ENCODE measurements around the gene NSG1. TPM values are rescaled to one million over a fixed set of nuclear protein-coding genes. Genes with fewer than 3 reads are reported as not detected.

Gene NSG1
- polyA plus RNA-seq, 1 of the 3 experiments (the other 2 are of a cell fraction), result 11.4 TPM

DNA sequence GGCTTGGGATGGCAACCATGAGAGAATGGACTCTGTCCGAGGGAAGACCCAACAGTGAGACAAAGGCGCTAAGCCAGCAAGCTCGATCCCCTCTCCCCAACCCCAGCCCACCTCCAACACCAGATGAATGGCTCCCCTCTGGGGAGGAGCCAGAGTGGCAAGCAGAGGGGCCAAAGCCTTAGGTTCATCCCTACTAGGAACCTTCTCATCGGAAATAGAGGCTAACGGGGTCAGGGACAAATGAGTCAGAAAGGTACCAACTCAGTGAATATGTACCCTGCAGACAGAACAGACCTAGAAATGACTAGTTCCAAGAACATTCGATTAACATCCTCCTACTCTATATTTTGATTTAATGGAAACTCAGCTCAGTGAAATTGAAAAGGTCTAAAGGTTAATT lies 73.9 kb downstream of the NSG1 start:
- no peaks in the 10 kb centered on the region for H3K9me2 ChIP-seq
- peaks cover 9 to 32% of the 10 kb centered on the region in 2 experiments for H3K4me1 ChIP-seq (ENCODE audit: control insufficient read depth in 1 of 2, insufficient read depth in 2 of 2, low read depth in 1 of 2, low read length in 1 of 2)
- peaks cover 18% of the 10 kb centered on the region for H3F3A ChIP-seq (replicated peaks; ENCODE audit: insufficient read depth)
- no peak overlapping the region for H3K4me2 ChIP-seq
- H4K20me1 ChIP-seq (ENCODE audit: insufficient read depth), result no peaks in the 10 kb centered on the region
- WGBS (ENCODE audit: low lambda C conversion rate), result 68% methylated on average over 6 of the region's 6 CpGs
- no peak for DNase-seq
- H3K27ac ChIP-seq (ENCODE audit: low read depth in 2 of 2, low read length in 1 of 2), result peak overlapping the region in 1 of 2 experiments; percentile 90; a peak in 1 of 4 replicates
- H2AFZ ChIP-seq (ENCODE audit: low read depth), result no peak overlapping the region
- TF ChIP-seq, protein P1, sequence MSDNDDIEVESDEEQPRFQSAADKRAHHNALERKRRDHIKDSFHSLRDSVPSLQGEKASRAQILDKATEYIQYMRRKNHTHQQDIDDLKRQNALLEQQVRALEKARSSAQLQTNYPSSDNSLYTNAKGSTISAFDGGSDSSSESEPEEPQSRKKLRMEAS (IDR thresholded peaks at IDR 0.05; ENCODE audit: low read depth), result no peak
- TF ChIP-seq FOSL2 (IDR thresholded peaks at IDR 0.05; ENCODE audit: borderline replicate concordance, low read depth) (no peak), RCOR1 (IDR thresholded peaks at IDR 0.05; ENCODE audit: low read length) (no peak), SIN3A (IDR thresholded peaks at IDR 0.05; ENCODE audit: borderline replicate concordance, low read depth, low read length) (no peak), GABPA (IDR thresholded peaks at IDR 0.05; ENCODE audit: low read depth) (no peak)
- TF ChIP-seq, protein P2, sequence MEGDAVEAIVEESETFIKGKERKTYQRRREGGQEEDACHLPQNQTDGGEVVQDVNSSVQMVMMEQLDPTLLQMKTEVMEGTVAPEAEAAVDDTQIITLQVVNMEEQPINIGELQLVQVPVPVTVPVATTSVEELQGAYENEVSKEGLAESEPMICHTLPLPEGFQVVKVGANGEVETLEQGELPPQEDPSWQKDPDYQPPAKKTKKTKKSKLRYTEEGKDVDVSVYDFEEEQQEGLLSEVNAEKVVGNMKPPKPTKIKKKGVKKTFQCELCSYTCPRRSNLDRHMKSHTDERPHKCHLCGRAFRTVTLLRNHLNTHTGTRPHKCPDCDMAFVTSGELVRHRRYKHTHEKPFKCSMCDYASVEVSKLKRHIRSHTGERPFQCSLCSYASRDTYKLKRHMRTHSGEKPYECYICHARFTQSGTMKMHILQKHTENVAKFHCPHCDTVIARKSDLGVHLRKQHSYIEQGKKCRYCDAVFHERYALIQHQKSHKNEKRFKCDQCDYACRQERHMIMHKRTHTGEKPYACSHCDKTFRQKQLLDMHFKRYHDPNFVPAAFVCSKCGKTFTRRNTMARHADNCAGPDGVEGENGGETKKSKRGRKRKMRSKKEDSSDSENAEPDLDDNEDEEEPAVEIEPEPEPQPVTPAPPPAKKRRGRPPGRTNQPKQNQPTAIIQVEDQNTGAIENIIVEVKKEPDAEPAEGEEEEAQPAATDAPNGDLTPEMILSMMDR (IDR thresholded peaks at IDR 0.05), result no peak
- ChIA-PET CTCF (interaction anchor here (0.9 to 1.3 kb wide), 2 partner anchors 28 to 301 kb away, joined by 3 to 5 read pairs; no protein-coding TSS in a partner anchor), POLR2A (no interaction called here)
- no peaks in the 10 kb centered on the region for H3K9me3 ChIP-seq
- H3K79me2 ChIP-seq (ENCODE audit: insufficient read depth), result no peaks in the 10 kb centered on the region
- H3K27me3 ChIP-seq (ENCODE audit: insufficient read depth), result no peaks in the 10 kb centered on the region
- peaks cover 14 to 27% of the 10 kb centered on the region in 2 experiments for H3K36me3 ChIP-seq (replicated peaks in 1 of 2; ENCODE audit: control insufficient read depth in 1 of 2, insufficient read depth in 2 of 2, low read length in 1 of 2)
- no peak overlapping the region for H3K9ac ChIP-seq
- H3K4me3 ChIP-seq (ENCODE audit: low read depth in 2 of 2, low read length in 1 of 2), result no peak overlapping the region

DNA sequence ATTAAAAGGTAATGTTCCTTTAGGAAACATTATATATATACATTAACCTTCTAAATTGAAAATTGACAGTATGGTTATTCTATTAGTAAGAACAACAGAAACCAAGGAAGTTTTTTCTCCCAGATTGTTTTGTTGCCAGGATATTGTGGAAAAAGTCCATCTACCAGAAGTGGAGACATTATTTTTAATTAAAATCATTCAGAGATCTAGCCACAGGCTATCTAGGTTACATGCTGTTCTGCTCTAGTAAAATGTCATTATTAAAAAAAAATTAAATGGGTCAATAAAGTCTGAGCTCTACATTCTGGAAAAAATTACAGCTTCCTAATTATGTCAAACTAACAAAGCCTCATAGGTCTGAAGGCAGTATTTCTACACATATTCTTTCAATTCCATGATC lies 74.3 kb downstream of the NSG1 start:
- ChIA-PET POLR2A (interaction anchor here (0.6 to 1.5 kb wide), 2 partner anchors 55 to 120 kb away, joined by 3 read pairs; no protein-coding TSS in a partner anchor), CTCF (interaction anchor here (0.9 to 1.3 kb wide), 3 partner anchors 28 to 301 kb away, joined by 3 to 7 read pairs (median 5); no protein-coding TSS in a partner anchor)
- Histone ChIP-seq H3K9me2 (no peaks in the 10 kb centered on the region), H3K4me2 (no peak overlapping the region), H3K9ac (no peak overlapping the region), H3K4me1 (ENCODE audit: control insufficient read depth in 1 of 2, insufficient read depth in 2 of 2, low read depth in 1 of 2, low read length in 1 of 2) (peaks cover 9 to 28% of the 10 kb centered on the region in 2 experiments), H3K9me3 (no peaks in the 10 kb centered on the region), H3F3A (replicated peaks; ENCODE audit: insufficient read depth) (peaks cover 18% of the 10 kb centered on the region), H3K79me2 (ENCODE audit: insufficient read depth) (no peaks in the 10 kb centered on the region), H3K4me3 (ENCODE audit: low read depth in 2 of 2, low read length in 1 of 2) (no peak overlapping the region), H2AFZ (ENCODE audit: low read depth) (no peak overlapping the region), H3K27me3 (ENCODE audit: insufficient read depth) (no peaks in the 10 kb centered on the region), H3K36me3 (replicated peaks in 1 of 2; ENCODE audit: control insufficient read depth in 1 of 2, insufficient read depth in 2 of 2, low read length in 1 of 2) (peaks cover 17 to 29% of the 10 kb centered on the region in 2 experiments), H4K20me1 (ENCODE audit: insufficient read depth) (no peaks in the 10 kb centered on the region), H3K27ac (ENCODE audit: low read depth in 2 of 2, low read length in 1 of 2) (peak overlapping the region in 1 of 2 experiments; percentile 90; a peak in 2 of 4 replicates)
- no peak for DNase-seq
- peak; percentile 66; the same call in 1 of the 2 replicates for TF ChIP-seq RCOR1 (IDR thresholded peaks at IDR 0.05; ENCODE audit: low read length)
- TF ChIP-seq CHD2 (IDR thresholded peaks at IDR 0.05; ENCODE audit: low read length, partially characterized antibody), result no peak
- no peak for TF ChIP-seq SMC3 (IDR thresholded peaks at IDR 0.05; ENCODE audit: low read depth, low read length)
- TF ChIP-seq, protein P3, sequence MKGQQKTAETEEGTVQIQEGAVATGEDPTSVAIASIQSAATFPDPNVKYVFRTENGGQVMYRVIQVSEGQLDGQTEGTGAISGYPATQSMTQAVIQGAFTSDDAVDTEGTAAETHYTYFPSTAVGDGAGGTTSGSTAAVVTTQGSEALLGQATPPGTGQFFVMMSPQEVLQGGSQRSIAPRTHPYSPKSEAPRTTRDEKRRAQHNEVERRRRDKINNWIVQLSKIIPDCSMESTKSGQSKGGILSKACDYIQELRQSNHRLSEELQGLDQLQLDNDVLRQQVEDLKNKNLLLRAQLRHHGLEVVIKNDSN (IDR thresholded peaks at IDR 0.05; ENCODE audit: borderline replicate concordance, low read depth), result no peak
- peak in 1 of 2 experiments; percentile 75; a peak in 2 of 4 replicates for TF ChIP-seq EP300 (IDR thresholded peaks at IDR 0.05; ENCODE audit: borderline replicate concordance in 1 of 2, low read depth in 1 of 2, low read length in 1 of 2)
- no peak for TF ChIP-seq FOXM1 (IDR thresholded peaks at IDR 0.05; ENCODE audit: low read depth)
